GM12878 (cell line): ENCODE results near the gene OSM. TPM values are rescaled to one million over a fixed set of nuclear protein-coding genes. Genes with fewer than 3 reads are reported as not detected.

Source experiments
- ATAC-seq: fragments of 200-7000 bp; cut with Tn5 transposase; 3 replicates; pipeline ENCODE4 v1.9.1; 2020; ENCODE audit warnings: mild to moderate bottlenecking, moderate library complexity
- BruUV-seq: library from RNA; stranded (reverse); fragments of 400-500 nt; replicated peaks from 2 replicates; lab custom pipeline; 2021; lab: Mats Ljungman, UMichigan
- CTCF ChIA-PET: fragments of 300-600 bp; sonication (Branson Sonifier 250); formaldehyde crosslinking; extraction: SDS; loops from one replicate; lab custom pipeline; 2021; ENCODE audit warnings: inconsistent platforms; lab: Yijun Ruan, JAX
- POLR2A ChIA-PET: fragments of 350-600 bp; formaldehyde crosslinking; extraction: SDS; loops from one replicate; lab custom pipeline; 2021; ENCODE audit warnings: inconsistent platforms; lab: Charles Lee
- RAD21 ChIA-PET: fragments of 300-600 bp; sonication (Branson Sonifier 250); formaldehyde crosslinking; loops from one replicate; lab custom pipeline; 2023; ENCODE audit warnings: antibody characterized with exemption; ENCODE audit not compliant: unreplicated experiment; lab: Charles Lee
- SMC1A ChIA-PET: fragments of 300-600 bp; sonication (Branson Sonifier 250); formaldehyde crosslinking; loops from one replicate; lab custom pipeline; 2023; ENCODE audit not compliant: unreplicated experiment, uncharacterized antibody; lab: Charles Lee
- DNase-seq: peaks from one replicate; pipeline ENCODE4 v3.0.0-alpha.2; 2011; ENCODE audit warnings: low read depth, low spot score
- FAIRE-seq: peaks from 3 replicates; lab custom pipeline; 2011; peaks lifted over from hg19 to GRCh38; lab: Jason Lieb, UNC
- H2AFZ ChIP-seq: 2 replicates; pipeline ENCODE4 v1.6.0; 2011; ENCODE audit warnings: low read depth, low read length, control low read depth; ENCODE audit not compliant: control insufficient read depth
- H3K27ac ChIP-seq: 2 replicates; pipeline ENCODE4 v1.5.1; 2011; ENCODE audit warnings: control low read depth; ENCODE audit not compliant: control insufficient read depth, insufficient read depth
- H3K27me3 ChIP-seq, 2 experiments: replicated peaks in 1 of 2; 2 replicates each; pipeline versions ENCODE4 v1.6.0 to v1.6.1; 2011; ENCODE audit warnings: low read length in 1 of 2; ENCODE audit not compliant: control insufficient read depth in 2 of 2, insufficient read depth in 2 of 2
- H3K36me3 ChIP-seq, 2 experiments: 2 replicates each; pipeline ENCODE4 v1.5.1; 2011; ENCODE audit warnings: low read length in 1 of 2; ENCODE audit not compliant: control insufficient read depth in 2 of 2, insufficient read depth in 2 of 2
- H3K4me1 ChIP-seq: 2 replicates; pipeline ENCODE4 v1.6.1; 2011; ENCODE audit warnings: mild to moderate bottlenecking, low read length, moderate library complexity, mixed read lengths; ENCODE audit not compliant: control insufficient read depth, insufficient read depth
- H3K4me2 ChIP-seq: 2 replicates; pipeline ENCODE4 v1.6.0; 2011; ENCODE audit warnings: control low read depth; ENCODE audit not compliant: control insufficient read depth, insufficient read depth
- H3K4me3 ChIP-seq: fragments of 200-600 bp; sonication (generic); 2 replicates; pipeline ENCODE4 v1.5.1; 2016
- H3K79me2 ChIP-seq: 2 replicates; pipeline ENCODE4 v1.6.0; 2011; ENCODE audit warnings: low read length; ENCODE audit not compliant: control insufficient read depth, insufficient read depth
- H3K9ac ChIP-seq: 2 replicates; pipeline ENCODE4 v1.8.0; 2011; ENCODE audit warnings: low read length, control low read depth, mixed read lengths; ENCODE audit not compliant: control insufficient read depth, insufficient read depth
- H3K9me3 ChIP-seq: replicated peaks from 3 replicates; pipeline ENCODE4 v1.5.1; 2011; ENCODE audit warnings: mild to moderate bottlenecking, low read length; ENCODE audit not compliant: control insufficient read depth, insufficient read depth
- H4K20me1 ChIP-seq: 2 replicates; pipeline ENCODE4 v1.6.0; 2011; ENCODE audit not compliant: control insufficient read depth, insufficient read depth
- ASH2L ChIP-seq: fragments of 300-600, 200-600 bp; sonication (generic); IDR thresholded peaks from 2 replicates; pipeline ENCODE4 v1.6.1; 2017; ENCODE audit warnings: low read depth, mild to moderate bottlenecking, borderline replicate concordance
- BHLHE40 ChIP-seq, 2 experiments: fragments of 450-650 bp in 1 of 2; IDR thresholded peaks; 2 replicates each; pipeline ENCODE4 v1.6.1; 2011 to 2017; ENCODE audit warnings: low read depth in 2 of 2, borderline replicate concordance in 1 of 2, improper control_type of control experiment in 1 of 2, low read length in 1 of 2, mild to moderate bottlenecking in 1 of 2
- HDGF ChIP-seq: fragments of 450-650 bp; IDR thresholded peaks from 2 replicates; pipeline ENCODE4 v1.6.1; 2016; ENCODE audit warnings: antibody characterized with exemption
- LARP7 ChIP-seq: fragments of 450-650 bp; IDR thresholded peaks from 2 replicates; pipeline ENCODE4 v1.6.1; 2017; ENCODE audit warnings: mild to moderate bottlenecking
- NR2F1 ChIP-seq: fragments of 450-650 bp; conservative IDR thresholded peaks from 2 replicates; pipeline ENCODE4 v1.6.1; 2017; ENCODE audit warnings: mild to moderate bottlenecking
- RAD21 ChIP-seq: IDR thresholded peaks from 2 replicates; pipeline ENCODE4 v1.6.1; 2011; ENCODE audit warnings: mild to moderate bottlenecking, low read depth, low read length, moderate library complexity; ENCODE audit not compliant: insufficient read depth
- SMARCA5 ChIP-seq: fragments of 450-650 bp; IDR thresholded peaks from 2 replicates; pipeline ENCODE4 v1.6.1; 2017; ENCODE audit warnings: mild to moderate bottlenecking
- SMC3 ChIP-seq: IDR thresholded peaks from 2 replicates; pipeline ENCODE4 v1.6.1; 2011; ENCODE audit warnings: low read length, improper control_type of control experiment, borderline replicate concordance
- YY1 ChIP-seq: IDR thresholded peaks from 2 replicates; pipeline ENCODE4 v1.6.1; 2011; ENCODE audit warnings: low read depth, mild to moderate bottlenecking, low read length
- WGBS: methylation state at CpG from one replicate; pipeline ENCODE4 v1.1.6; 2016; ENCODE audit warnings: low lambda C conversion rate; ENCODE audit not compliant: insufficient replicate concordance, insufficient coverage; ENCODE audit errors: missing lambda C conversion rate; 5-methylcytosine and 5-hydroxymethylcytosine counted together
- in situ Hi-C: fragments of 300-500 bp; cut with MboI; formaldehyde crosslinking; loops from 9 replicates; pipeline ENCODE4 v1.14.3; 2018; ENCODE audit warnings: mixed read lengths
- intact Hi-C: fragments of 100-400 bp; cut with micrococcal nuclease; formaldehyde crosslinking; loops from one replicate; pipeline ENCODE4 v1.14.2; 2022; ENCODE audit not compliant: unreplicated experiment
- polyA plus RNA-seq, 11 experiments: library from polyadenylated mRNA; depleted of rRNA in 4 of 11; unstranded in 6 of 11; stranded (reverse) in 5 of 11; fragments of >200 nt; fragmentation: Nextera tagmentation in 4 of 11; fragmentation: Illumina TruSeq in 1 of 11; extraction: Ambion mirVana in 4 of 11; extraction: Trizol in 1 of 11; gene quantifications; 1 replicate in 1 of 11; 2 replicates in 10 of 11; pipeline versions ENCODE4 v1.2.1 to v1.2.3, GENCODE V29; 2011 to 2016; ENCODE audit warnings: inconsistent platforms in 2 of 11, missing spikeins in 2 of 11, low read depth in 1 of 11
- total RNA-seq, 4 experiments: library from RNA; depleted of rRNA in 3 of 4; stranded (reverse); fragments of >200 nt in 3 of 4; fragmentation: Illumina TruSeq in 1 of 4; extraction: Trizol in 1 of 4; gene quantifications; 2 replicates each; pipeline versions ENCODE4 v1.2.1 to v1.2.3, GENCODE V29; 2013 to 2021
- TF ChIP-seq, protein P1 (sequence below): fragments of 450-650 bp; formaldehyde crosslinking; IDR thresholded peaks from 2 replicates; pipeline ENCODE4 v1.4.0; 2022; ENCODE audit warnings: mild to moderate bottlenecking, moderate library complexity
- TF ChIP-seq, protein P2 (sequence below): IDR thresholded peaks from 2 replicates; pipeline ENCODE4 v1.6.1; 2012; ENCODE audit warnings: low read depth, low read length, improper control_type of control experiment
- TF ChIP-seq, protein P3 (sequence below): fragments of 450-650 bp; IDR thresholded peaks from 2 replicates; pipeline ENCODE4 v1.6.1; 2017; ENCODE audit warnings: mild to moderate bottlenecking

OSM gene
- total and polyA plus RNA-seq, 10 of the 15 experiments (the other 5 are each of a cell fraction or from before 2014, with no cell fraction given), result 0.06 to 1.4 (median 0.59) TPM

GRCh38 chr22:30287648-30288418 lies 21.2 kb upstream of the OSM start (continued):
- TF ChIP-seq, protein P1, sequence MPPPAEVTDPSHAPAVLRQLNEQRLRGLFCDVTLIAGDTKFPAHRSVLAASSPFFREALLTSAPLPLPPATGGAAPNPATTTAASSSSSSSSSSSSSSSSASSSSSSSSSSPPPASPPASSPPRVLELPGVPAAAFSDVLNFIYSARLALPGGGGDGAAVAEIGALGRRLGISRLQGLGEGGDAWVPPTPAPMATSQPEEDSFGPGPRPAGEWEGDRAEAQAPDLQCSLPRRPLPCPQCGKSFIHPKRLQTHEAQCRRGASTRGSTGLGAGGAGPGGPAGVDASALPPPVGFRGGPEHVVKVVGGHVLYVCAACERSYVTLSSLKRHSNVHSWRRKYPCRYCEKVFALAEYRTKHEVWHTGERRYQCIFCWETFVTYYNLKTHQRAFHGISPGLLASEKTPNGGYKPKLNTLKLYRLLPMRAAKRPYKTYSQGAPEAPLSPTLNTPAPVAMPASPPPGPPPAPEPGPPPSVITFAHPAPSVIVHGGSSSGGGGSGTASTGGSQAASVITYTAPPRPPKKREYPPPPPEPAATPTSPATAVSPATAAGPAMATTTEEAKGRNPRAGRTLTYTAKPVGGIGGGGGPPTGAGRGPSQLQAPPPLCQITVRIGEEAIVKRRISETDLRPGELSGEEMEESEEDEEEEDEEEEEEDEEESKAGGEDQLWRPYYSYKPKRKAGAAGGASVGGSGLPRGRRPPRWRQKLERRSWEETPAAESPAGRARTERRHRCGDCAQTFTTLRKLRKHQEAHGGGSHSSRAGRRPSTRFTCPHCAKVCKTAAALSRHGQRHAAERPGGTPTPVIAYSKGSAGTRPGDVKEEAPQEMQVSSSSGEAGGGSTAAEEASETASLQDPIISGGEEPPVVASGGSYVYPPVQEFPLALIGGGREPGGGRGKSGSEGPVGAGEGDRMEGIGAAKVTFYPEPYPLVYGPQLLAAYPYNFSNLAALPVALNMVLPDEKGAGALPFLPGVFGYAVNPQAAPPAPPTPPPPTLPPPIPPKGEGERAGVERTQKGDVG (CRISPR knock-in tag), result no peak
- TF ChIP-seq ASH2L (no peak), NR2F1 (no peak)

GRCh38 chr22:30286813-30287647 lies 20.4 kb upstream of the OSM start:
- intact Hi-C loops, result loop anchor here (1.0 to 10.0 kb wide), 4 partner anchors 24 to 198 kb away; no protein-coding TSS in a partner anchor
- Histone ChIP-seq H3K27ac (no peak overlapping the region), H3K4me2 (no peak overlapping the region), H3K9ac (no peak overlapping the region), H3K4me1 (peaks cover 25% of the 10 kb centered on the region), H2AFZ (no peak overlapping the region), H3K79me2 (no peaks in the 10 kb centered on the region), H3K4me3 (no peak overlapping the region), H3K36me3 (peaks cover 0 to 4% of the 10 kb centered on the region in 2 experiments; a peak in 1 of 4 replicates), H3K9me3 (no peaks in the 10 kb centered on the region), H3K27me3 (no peaks in the 10 kb centered on the region; a peak in 1 of 4 replicates), H4K20me1 (no peaks in the 10 kb centered on the region)
- peak; percentile 69 for FAIRE-seq
- in situ Hi-C loops, result loop anchor here (5.0 kb wide), 1 partner anchor 100 kb away; the partner anchor contains the start of gene RNF215
- ChIA-PET POLR2A (interaction anchor here (1.2 to 4.2 kb wide), 6 partner anchors 27 to 138 kb away, joined by 3 to 28 read pairs (median 6); partner anchors contain the start of genes MTFP1 and TBC1D10A), SMC1A (interaction anchor here (0.6 to 7.9 kb wide), 26 partner anchors 9 to 1005 kb away, joined by 3 to 201 read pairs (median 6); partner anchors contain the start of genes CCDC157, PIK3IP1, RNF215 and SF3A1), RAD21 (interaction anchor here (0.9 to 6.2 kb wide), 32 partner anchors 15 to 468 kb away, joined by 3 to 277 read pairs (median 5); partner anchors contain the start of genes CCDC157, MTFP1, RNF215 and SEC14L2), CTCF (interaction anchor here (0.7 to 10.5 kb wide), 53 partner anchors 9 to 320 kb away, joined by 3 to 436 read pairs (median 11); partner anchors contain the start of genes CCDC157, MTFP1, OSM and RNF215)
- BruUV-seq, result no TSS peak
- WGBS, result 27% methylated on average over 29 of the region's 31 CpGs
- DNase-seq, result no peak
- ATAC-seq, result peak; percentile 55
- TF ChIP-seq NR2F1 (0 out of 2 replicates have a peak, but pooled peaks have one; percentile 15), HDGF (no peak), YY1 (peak; percentile 38; the same call in 1 of the 2 replicates), BHLHE40 (IDR thresholded peaks at IDR 0.05; ENCODE audit: borderline replicate concordance in 1 of 2, low read depth in 2 of 2, low read length in 1 of 2) (0 out of 4 replicates have a peak, but pooled peaks of 1 of the 2 experiments have one; percentile 6), SMC3 (peak; percentile 83), SMARCA5 (0 out of 2 replicates have a peak, but pooled peaks have one; percentile 30), LARP7 (peak; percentile 43; the same call in 1 of the 2 replicates), RAD21 (peak; percentile 84)
- TF ChIP-seq, protein P2, sequence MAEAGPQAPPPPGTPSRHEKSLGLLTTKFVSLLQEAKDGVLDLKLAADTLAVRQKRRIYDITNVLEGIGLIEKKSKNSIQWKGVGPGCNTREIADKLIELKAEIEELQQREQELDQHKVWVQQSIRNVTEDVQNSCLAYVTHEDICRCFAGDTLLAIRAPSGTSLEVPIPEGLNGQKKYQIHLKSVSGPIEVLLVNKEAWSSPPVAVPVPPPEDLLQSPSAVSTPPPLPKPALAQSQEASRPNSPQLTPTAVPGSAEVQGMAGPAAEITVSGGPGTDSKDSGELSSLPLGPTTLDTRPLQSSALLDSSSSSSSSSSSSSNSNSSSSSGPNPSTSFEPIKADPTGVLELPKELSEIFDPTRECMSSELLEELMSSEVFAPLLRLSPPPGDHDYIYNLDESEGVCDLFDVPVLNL, result no peak
- TF ChIP-seq, protein P3, sequence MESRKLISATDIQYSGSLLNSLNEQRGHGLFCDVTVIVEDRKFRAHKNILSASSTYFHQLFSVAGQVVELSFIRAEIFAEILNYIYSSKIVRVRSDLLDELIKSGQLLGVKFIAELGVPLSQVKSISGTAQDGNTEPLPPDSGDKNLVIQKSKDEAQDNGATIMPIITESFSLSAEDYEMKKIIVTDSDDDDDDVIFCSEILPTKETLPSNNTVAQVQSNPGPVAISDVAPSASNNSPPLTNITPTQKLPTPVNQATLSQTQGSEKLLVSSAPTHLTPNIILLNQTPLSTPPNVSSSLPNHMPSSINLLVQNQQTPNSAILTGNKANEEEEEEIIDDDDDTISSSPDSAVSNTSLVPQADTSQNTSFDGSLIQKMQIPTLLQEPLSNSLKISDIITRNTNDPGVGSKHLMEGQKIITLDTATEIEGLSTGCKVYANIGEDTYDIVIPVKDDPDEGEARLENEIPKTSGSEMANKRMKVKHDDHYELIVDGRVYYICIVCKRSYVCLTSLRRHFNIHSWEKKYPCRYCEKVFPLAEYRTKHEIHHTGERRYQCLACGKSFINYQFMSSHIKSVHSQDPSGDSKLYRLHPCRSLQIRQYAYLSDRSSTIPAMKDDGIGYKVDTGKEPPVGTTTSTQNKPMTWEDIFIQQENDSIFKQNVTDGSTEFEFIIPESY, result 0 out of 2 replicates have a peak, but pooled peaks have one; percentile 23
